HEK293 (cell line): ENCODE data around the gene LMOD3.
A peak's percentile ranks its signal among the peaks of the same experiment; 100 is the strongest.

Experiments used
- HOXC10 ChIP-seq: sonication (generic); formaldehyde crosslinking; IDR thresholded peaks from 2 replicates; pipeline ENCODE4 v1.8.1; 2023; ENCODE audit warnings: mild to moderate bottlenecking, missing genetic modification reagents
- KLF16 ChIP-seq: fragments of 450-650 bp; formaldehyde crosslinking; IDR thresholded peaks from 2 replicates; pipeline ENCODE4 v1.5.1; 2017; ENCODE audit warnings: missing biosample characterization, missing genetic modification characterization
- MEIS1 ChIP-seq: sonication (generic); formaldehyde crosslinking; IDR thresholded peaks from 2 replicates; pipeline ENCODE4 v1.8.1; 2022; ENCODE audit warnings: missing genetic modification reagents, mild to moderate bottlenecking, borderline replicate concordance
- OSR2 ChIP-seq: fragments of 450-650 bp; formaldehyde crosslinking; IDR thresholded peaks from 2 replicates; pipeline ENCODE4 v1.5.1; 2016; ENCODE audit warnings: missing biosample characterization, missing genetic modification characterization
- PRDM2 ChIP-seq: fragments of 450-650 bp; formaldehyde crosslinking; IDR thresholded peaks from 2 replicates; pipeline ENCODE4 v1.5.1; 2016; ENCODE audit warnings: missing biosample characterization, missing genetic modification characterization, borderline replicate concordance
- SETDB1 ChIP-seq: IDR thresholded peaks from one replicate; pipeline ENCODE4 v1.6.1; 2017; ENCODE audit warnings: mild to moderate bottlenecking, low read length, moderate library complexity, mixed read lengths; ENCODE audit not compliant: insufficient read length
- ZBTB21 ChIP-seq: fragments of 450-650 bp; formaldehyde crosslinking; IDR thresholded peaks from 2 replicates; pipeline ENCODE4 v1.5.1; 2017; ENCODE audit warnings: missing biosample characterization, missing genetic modification characterization
- ZBTB48 ChIP-seq: fragments of 450-650 bp; formaldehyde crosslinking; IDR thresholded peaks from 2 replicates; pipeline ENCODE4 v1.5.1; 2016; ENCODE audit warnings: missing biosample characterization, missing genetic modification characterization
- ZFP41 ChIP-seq: fragments of 450-650 bp; formaldehyde crosslinking; IDR thresholded peaks from 2 replicates; pipeline ENCODE4 v1.5.1; 2016; ENCODE audit warnings: missing biosample characterization, missing genetic modification characterization, borderline replicate concordance
- ZNF133 ChIP-seq: fragments of 450-650 bp; formaldehyde crosslinking; IDR thresholded peaks from 2 replicates; pipeline ENCODE4 v1.5.1; 2016; ENCODE audit warnings: missing biosample characterization, missing genetic modification characterization
- ZNF146 ChIP-seq: fragments of 450-650 bp; formaldehyde crosslinking; IDR thresholded peaks from 2 replicates; pipeline ENCODE4 v1.5.1; 2016; ENCODE audit warnings: missing biosample characterization, missing genetic modification characterization
- ZNF16 ChIP-seq: fragments of 450-650 bp; formaldehyde crosslinking; IDR thresholded peaks from 2 replicates; pipeline ENCODE4 v1.5.1; 2016; ENCODE audit warnings: low read depth, missing biosample characterization, missing genetic modification characterization
- ZNF184 ChIP-seq: fragments of 450-650 bp; IDR thresholded peaks from 2 replicates; pipeline ENCODE4 v1.5.1; 2018; ENCODE audit warnings: missing biosample characterization, mild to moderate bottlenecking, missing genetic modification characterization
- ZNF23 ChIP-seq: fragments of 450-650 bp; formaldehyde crosslinking; IDR thresholded peaks from 2 replicates; pipeline ENCODE4 v1.5.1; 2016; ENCODE audit warnings: missing biosample characterization, missing genetic modification characterization, borderline replicate concordance
- ZNF501 ChIP-seq: fragments of 450-650 bp; formaldehyde crosslinking; IDR thresholded peaks from 2 replicates; pipeline ENCODE4 v1.5.1; 2016; ENCODE audit warnings: missing biosample characterization, missing genetic modification characterization
- ZNF514 ChIP-seq: fragments of 450-650 bp; formaldehyde crosslinking; IDR thresholded peaks from 2 replicates; pipeline ENCODE4 v1.5.1; 2016; ENCODE audit warnings: missing biosample characterization, missing genetic modification characterization
- ZNF549 ChIP-seq: fragments of 450-650 bp; IDR thresholded peaks from 2 replicates; pipeline ENCODE4 v1.5.1; 2018; ENCODE audit warnings: missing biosample characterization, missing genetic modification characterization, mild to moderate bottlenecking, inconsistent platforms, moderate library complexity
- ZNF561 ChIP-seq: fragments of 450-650 bp; IDR thresholded peaks from 2 replicates; pipeline ENCODE4 v1.5.1; 2018; ENCODE audit warnings: missing biosample characterization, missing genetic modification characterization, borderline replicate concordance
- ZNF704 ChIP-seq: fragments of 450-650 bp; formaldehyde crosslinking; IDR thresholded peaks from 2 replicates; pipeline ENCODE4 v1.5.1; 2016; ENCODE audit warnings: missing biosample characterization, missing genetic modification characterization
- ZNF707 ChIP-seq: fragments of 450-650 bp; formaldehyde crosslinking; IDR thresholded peaks from 2 replicates; pipeline ENCODE4 v1.5.1; 2016; ENCODE audit warnings: missing biosample characterization, missing genetic modification characterization
- ZNF777 ChIP-seq: fragments of 450-650 bp; formaldehyde crosslinking; IDR thresholded peaks from 2 replicates; pipeline ENCODE4 v1.5.1; 2017; ENCODE audit warnings: missing biosample characterization, missing genetic modification characterization, borderline replicate concordance
- TF ChIP-seq, protein P1 (sequence below): fragments of 450-650 bp; formaldehyde crosslinking; IDR thresholded peaks from 2 replicates; pipeline ENCODE4 v1.5.1; 2016; ENCODE audit warnings: missing biosample characterization, missing genetic modification characterization
- TF ChIP-seq, protein P2 (sequence below): fragments of 450-650 bp; formaldehyde crosslinking; IDR thresholded peaks from 2 replicates; pipeline ENCODE4 v1.5.1; 2016; ENCODE audit warnings: missing biosample characterization, missing genetic modification characterization
- TF ChIP-seq, protein P3 (sequence below): fragments of 450-650 bp; formaldehyde crosslinking; optimal IDR thresholded peaks from 2 replicates; pipeline ENCODE3; 2016; ENCODE audit warnings: missing biosample characterization, mild to moderate bottlenecking, missing genetic modification characterization
- TF ChIP-seq, protein P4 (sequence below): fragments of 450-650 bp; formaldehyde crosslinking; IDR thresholded peaks from 2 replicates; pipeline ENCODE4 v1.5.1; 2017; ENCODE audit warnings: missing biosample characterization, missing genetic modification characterization

Gene LMOD3

GRCh38 chr3:69081583-69082262 lies 40.7 kb downstream of the LMOD3 start (continued):
- TF ChIP-seq PRDM2 (tag by site-specific recombination): no peak
- no peak for TF ChIP-seq ZNF561 (tag by site-specific recombination)
- TF ChIP-seq ZNF146 (tag by site-specific recombination): peak; percentile 100
- TF ChIP-seq ZNF549 (tag by site-specific recombination): no peak
- no peak for TF ChIP-seq KLF16
- TF ChIP-seq ZNF777 (tag by site-specific recombination): no peak
- TF ChIP-seq ZNF16: no peak
- TF ChIP-seq SETDB1: peak; percentile 46
- TF ChIP-seq ZBTB48 (tag by site-specific recombination): no peak
- peak; percentile 80; the same call in 1 of the 2 replicates for TF ChIP-seq ZNF184 (tag by site-specific recombination)
- TF ChIP-seq, protein P1, sequence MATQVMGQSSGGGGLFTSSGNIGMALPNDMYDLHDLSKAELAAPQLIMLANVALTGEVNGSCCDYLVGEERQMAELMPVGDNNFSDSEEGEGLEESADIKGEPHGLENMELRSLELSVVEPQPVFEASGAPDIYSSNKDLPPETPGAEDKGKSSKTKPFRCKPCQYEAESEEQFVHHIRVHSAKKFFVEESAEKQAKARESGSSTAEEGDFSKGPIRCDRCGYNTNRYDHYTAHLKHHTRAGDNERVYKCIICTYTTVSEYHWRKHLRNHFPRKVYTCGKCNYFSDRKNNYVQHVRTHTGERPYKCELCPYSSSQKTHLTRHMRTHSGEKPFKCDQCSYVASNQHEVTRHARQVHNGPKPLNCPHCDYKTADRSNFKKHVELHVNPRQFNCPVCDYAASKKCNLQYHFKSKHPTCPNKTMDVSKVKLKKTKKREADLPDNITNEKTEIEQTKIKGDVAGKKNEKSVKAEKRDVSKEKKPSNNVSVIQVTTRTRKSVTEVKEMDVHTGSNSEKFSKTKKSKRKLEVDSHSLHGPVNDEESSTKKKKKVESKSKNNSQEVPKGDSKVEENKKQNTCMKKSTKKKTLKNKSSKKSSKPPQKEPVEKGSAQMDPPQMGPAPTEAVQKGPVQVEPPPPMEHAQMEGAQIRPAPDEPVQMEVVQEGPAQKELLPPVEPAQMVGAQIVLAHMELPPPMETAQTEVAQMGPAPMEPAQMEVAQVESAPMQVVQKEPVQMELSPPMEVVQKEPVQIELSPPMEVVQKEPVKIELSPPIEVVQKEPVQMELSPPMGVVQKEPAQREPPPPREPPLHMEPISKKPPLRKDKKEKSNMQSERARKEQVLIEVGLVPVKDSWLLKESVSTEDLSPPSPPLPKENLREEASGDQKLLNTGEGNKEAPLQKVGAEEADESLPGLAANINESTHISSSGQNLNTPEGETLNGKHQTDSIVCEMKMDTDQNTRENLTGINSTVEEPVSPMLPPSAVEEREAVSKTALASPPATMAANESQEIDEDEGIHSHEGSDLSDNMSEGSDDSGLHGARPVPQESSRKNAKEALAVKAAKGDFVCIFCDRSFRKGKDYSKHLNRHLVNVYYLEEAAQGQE (tag by site-specific recombination): no peak
- TF ChIP-seq ZNF704 (tag by site-specific recombination): no peak
- TF ChIP-seq, protein P2, sequence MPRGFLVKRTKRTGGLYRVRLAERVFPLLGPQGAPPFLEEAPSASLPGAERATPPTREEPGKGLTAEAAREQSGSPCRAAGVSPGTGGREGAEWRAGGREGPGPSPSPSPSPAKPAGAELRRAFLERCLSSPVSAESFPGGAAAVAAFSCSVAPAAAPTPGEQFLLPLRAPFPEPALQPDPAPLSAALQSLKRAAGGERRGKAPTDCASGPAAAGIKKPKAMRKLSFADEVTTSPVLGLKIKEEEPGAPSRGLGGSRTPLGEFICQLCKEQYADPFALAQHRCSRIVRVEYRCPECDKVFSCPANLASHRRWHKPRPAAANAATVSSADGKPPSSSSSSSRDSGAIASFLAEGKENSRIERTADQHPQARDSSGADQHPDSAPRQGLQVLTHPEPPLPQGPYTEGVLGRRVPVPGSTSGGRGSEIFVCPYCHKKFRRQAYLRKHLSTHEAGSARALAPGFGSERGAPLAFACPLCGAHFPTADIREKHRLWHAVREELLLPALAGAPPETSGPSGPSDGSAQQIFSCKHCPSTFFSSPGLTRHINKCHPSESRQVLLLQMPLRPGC (tag by site-specific recombination): peak; percentile 78
- TF ChIP-seq, protein P3, sequence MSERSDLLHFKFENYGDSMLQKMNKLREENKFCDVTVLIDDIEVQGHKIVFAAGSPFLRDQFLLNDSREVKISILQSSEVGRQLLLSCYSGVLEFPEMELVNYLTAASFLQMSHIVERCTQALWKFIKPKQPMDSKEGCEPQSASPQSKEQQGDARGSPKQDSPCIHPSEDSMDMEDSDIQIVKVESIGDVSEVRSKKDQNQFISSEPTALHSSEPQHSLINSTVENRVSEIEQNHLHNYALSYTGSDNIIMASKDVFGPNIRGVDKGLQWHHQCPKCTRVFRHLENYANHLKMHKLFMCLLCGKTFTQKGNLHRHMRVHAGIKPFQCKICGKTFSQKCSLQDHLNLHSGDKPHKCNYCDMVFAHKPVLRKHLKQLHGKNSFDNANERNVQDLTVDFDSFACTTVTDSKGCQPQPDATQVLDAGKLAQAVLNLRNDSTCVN (tag by site-specific recombination): no peak
- no peak for TF ChIP-seq ZBTB21 (tag by site-specific recombination)
- TF ChIP-seq ZNF707 (tag by site-specific recombination): no peak
- TF ChIP-seq, protein P4, sequence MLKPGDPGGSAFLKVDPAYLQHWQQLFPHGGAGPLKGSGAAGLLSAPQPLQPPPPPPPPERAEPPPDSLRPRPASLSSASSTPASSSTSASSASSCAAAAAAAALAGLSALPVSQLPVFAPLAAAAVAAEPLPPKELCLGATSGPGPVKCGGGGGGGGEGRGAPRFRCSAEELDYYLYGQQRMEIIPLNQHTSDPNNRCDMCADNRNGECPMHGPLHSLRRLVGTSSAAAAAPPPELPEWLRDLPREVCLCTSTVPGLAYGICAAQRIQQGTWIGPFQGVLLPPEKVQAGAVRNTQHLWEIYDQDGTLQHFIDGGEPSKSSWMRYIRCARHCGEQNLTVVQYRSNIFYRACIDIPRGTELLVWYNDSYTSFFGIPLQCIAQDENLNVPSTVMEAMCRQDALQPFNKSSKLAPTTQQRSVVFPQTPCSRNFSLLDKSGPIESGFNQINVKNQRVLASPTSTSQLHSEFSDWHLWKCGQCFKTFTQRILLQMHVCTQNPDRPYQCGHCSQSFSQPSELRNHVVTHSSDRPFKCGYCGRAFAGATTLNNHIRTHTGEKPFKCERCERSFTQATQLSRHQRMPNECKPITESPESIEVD (tag by site-specific recombination): no peak
- TF ChIP-seq ZNF23 (tag by site-specific recombination): no peak
- TF ChIP-seq MEIS1 (CRISPR knock-in tag): peak; percentile 87
- TF ChIP-seq ZNF514 (tag by site-specific recombination): no peak
- TF ChIP-seq ZFP41 (tag by site-specific recombination): no peak
- no peak for TF ChIP-seq OSR2 (tag by site-specific recombination)
- TF ChIP-seq HOXC10: no peak
- no peak for TF ChIP-seq ZNF501 (tag by site-specific recombination)
- TF ChIP-seq ZNF133: no peak
